Left lung (tissue), 10 donors: ENCODE data around the gene TMPRSS7. TPM values are rescaled to one million over a fixed set of nuclear protein-coding genes. Genes with fewer than 3 reads are reported as not detected.

Experiments used
- ATAC-seq: fragments of 200-7000 bp; cut with Tn5 transposase; one replicate; pipeline ENCODE4 v1.9.1; 2020; ENCODE audit warnings: moderate library complexity
- DNase-seq, 4 donors: peaks; one replicate each; pipeline ENCODE4 v3.0.0-alpha.2; 2013 to 2020
- H3K27ac ChIP-seq, 2 donors: fragments of 200-600 bp; sonication (generic) in 1 of 2; one replicate each; pipeline versions ENCODE4 v1.5.0 to v1.8.0; 2020 to 2021
- H3K27me3 ChIP-seq, 2 donors: fragments of 200-600 bp; sonication (generic) in 1 of 2; one replicate each; pipeline versions ENCODE4 v1.5.0 to v1.8.0; 2020 to 2021
- H3K36me3 ChIP-seq, 2 donors: fragments of 200-600 bp; sonication (generic) in 1 of 2; one replicate each; pipeline versions ENCODE4 v1.5.0 to v1.8.0; 2020 to 2021
- H3K4me1 ChIP-seq, 2 donors: fragments of 200-600 bp; one replicate each; pipeline ENCODE4 v1.8.0; 2021
- H3K4me3 ChIP-seq, 2 donors: fragments of 200-600 bp; sonication (generic) in 1 of 2; one replicate each; pipeline versions ENCODE4 v1.5.0 to v1.8.0; 2020 to 2021; ENCODE audit warnings: mild to moderate bottlenecking in 1 of 2
- H3K9me3 ChIP-seq, 2 donors: fragments of 200-600 bp; sonication (generic) in 1 of 2; one replicate each; pipeline versions ENCODE4 v1.5.0 to v1.8.0; 2020 to 2021
- CTCF ChIP-seq, 2 donors: fragments of 200-600 bp; sonication (generic) in 1 of 2; IDR thresholded peaks; one replicate each; pipeline versions ENCODE4 v1.5.0 to v1.8.0; 2021; ENCODE audit warnings: antibody characterized with exemption in 2 of 2
- intact Hi-C, 2 donors: fragments of 100-400 bp; cut with DNase I; formaldehyde crosslinking; loops; one replicate each; pipeline versions ENCODE4 v1.11.2 to v1.14.2; 2022
- polyA plus RNA-seq, 6 donors: library from polyadenylated mRNA; unstranded; fragments of 120-200 nt; gene quantifications; one replicate each; pipeline ENCODE4 v1.2.1, GENCODE V29; 2013; ENCODE audit not compliant: insufficient read length in 6 of 6
- total RNA-seq, 2 donors: library from RNA; stranded (reverse); fragmentation: NEBNext Ultra II Directional; extraction: Animal tissue kit (Norgen Biotek cat#: 25700); gene quantifications; one replicate each; pipeline ENCODE4 v1.2.1, GENCODE V29; 2021
- donor health status: DM: no; HTN: yes; CAD: no.
- donor health status: DM: no; HTN: no; CAD: no.

TMPRSS7 gene
- total and polyA plus RNA-seq, 8 donors, result 0.06 to 0.17 (median 0.08) TPM; not detected in 4

- DNase-seq, result no peak
- H3K27me3 ChIP-seq, result peaks cover 4 to 54% of the 10 kb centered on the region in 2 donors
- ATAC-seq, result peak; percentile 21
- peak overlapping the region; percentile 63 to 66 for H3K27ac ChIP-seq
- intact Hi-C loops, result no loop called here
- H3K36me3 ChIP-seq, result no peaks in the 10 kb centered on the region
- H3K9me3 ChIP-seq, result no peaks in the 10 kb centered on the region
- H3K4me1 ChIP-seq, result peaks cover 5 to 25% of the 10 kb centered on the region in 2 donors
- H3K4me3 ChIP-seq, result peak overlapping the region; percentile 44
- no peak for TF ChIP-seq CTCF (IDR thresholded peaks at IDR 0.05)
Measured at GRCh38 chr3:112085735-112086075, 51.2 kb downstream of the TMPRSS7 start.

- ATAC-seq, result peak; percentile 94
Measured at GRCh38 chr3:112086076-112086854, 51.7 kb downstream of the TMPRSS7 start, which contains the start of gene C3orf52. C3orf52 (plus strand) TSS chr3:112086389; CDS start chr3:112086408, 19 bp downstream.

GRCh38 chr3:112086875-112087524, 52.5 kb downstream of the TMPRSS7 start:
- H3K27me3 ChIP-seq, result peaks cover 4 to 54% of the 10 kb centered on the region in 2 donors
- peak overlapping the region; percentile 63 to 66 for H3K27ac ChIP-seq
- peaks cover 9 to 26% of the 10 kb centered on the region in 2 donors for H3K4me1 ChIP-seq
- no peak for TF ChIP-seq CTCF (IDR thresholded peaks at IDR 0.05)
- ATAC-seq, result no peak
- peak overlapping the region; percentile 44 for H3K4me3 ChIP-seq
- no peak for DNase-seq
- H3K36me3 ChIP-seq, result no peaks in the 10 kb centered on the region
- intact Hi-C loops, result no loop called here
- no peaks in the 10 kb centered on the region for H3K9me3 ChIP-seq

More at GRCh38 chr3:112086076-112086854, 51.7 kb downstream of the TMPRSS7 start, which contains the start of gene C3orf52:
- DNase-seq, result peak; percentile 64 to 95 (median 86)
- H3K36me3 ChIP-seq, result no peaks in the 10 kb centered on the region
- TF ChIP-seq CTCF (IDR thresholded peaks at IDR 0.05), result no peak
- intact Hi-C loops, result no loop called here
- no peaks in the 10 kb centered on the region for H3K9me3 ChIP-seq
- H3K4me1 ChIP-seq, result peaks cover 7 to 26% of the 10 kb centered on the region in 2 donors
- peak within 1 kb of the TSS; percentile 63 to 66 for H3K27ac ChIP-seq
- peaks cover 4 to 54% of the 10 kb centered on the region in 2 donors for H3K27me3 ChIP-seq
- H3K4me3 ChIP-seq, result peak within 1 kb of the TSS; percentile 44

- H3K4me1 ChIP-seq, result peaks cover 16 to 26% of the 10 kb centered on the region in 2 donors
- no peaks in the 10 kb centered on the region for H3K36me3 ChIP-seq
- peak overlapping the region; percentile 44 for H3K4me3 ChIP-seq
- intact Hi-C loops, result no loop called here
- ATAC-seq (no peak), DNase-seq (peak in 1 of 4 donors; percentile 2)
- peaks cover 4 to 54% of the 10 kb centered on the region in 2 donors for H3K27me3 ChIP-seq
- no peaks in the 10 kb centered on the region for H3K9me3 ChIP-seq
- no peak for TF ChIP-seq CTCF (IDR thresholded peaks at IDR 0.05)
- H3K27ac ChIP-seq, result no peak overlapping the region
Measured at GRCh38 chr3:112087746-112088145, 53.2 kb downstream of the TMPRSS7 start.

- ATAC-seq, result no peak
- H3K4me3 ChIP-seq, result no peak overlapping the region
- H3K27me3 ChIP-seq, result peaks cover 4 to 54% of the 10 kb centered on the region in 2 donors
- no peak for DNase-seq
- H3K4me1 ChIP-seq, result peaks cover 22 to 26% of the 10 kb centered on the region in 2 donors
- intact Hi-C loops, result no loop called here
- TF ChIP-seq CTCF (IDR thresholded peaks at IDR 0.05), result no peak
- no peaks in the 10 kb centered on the region for H3K9me3 ChIP-seq
- no peak overlapping the region for H3K27ac ChIP-seq
- H3K36me3 ChIP-seq, result no peaks in the 10 kb centered on the region
Measured at GRCh38 chr3:112088944-112089343, 54.4 kb downstream of the TMPRSS7 start.
